Retinal pigment epithelial cell (primary cell): Measurements from ENCODE around the gene CHODL.

Experiments
- DNase-seq: peaks from one replicate; pipeline ENCODE4 v3.0.0-alpha.2; 2010; ENCODE audit warnings: low read depth
- H3K4me3 ChIP-seq: 2 replicates; pipeline ENCODE4 v1.5.1; 2011; ENCODE audit warnings: mild to moderate bottlenecking, low read length, control low read depth, moderate library complexity
- CTCF ChIP-seq: conservative IDR thresholded peaks from 2 replicates; pipeline ENCODE4 v1.5.1; 2011; ENCODE audit warnings: low read depth, low read length, control low read depth, inconsistent platforms

Gene CHODL

GRCh38 chr21:18244671-18245463 lies at the start of gene CHODL:
TSS of gene CHODL (plus strand) at chr21:18244833. CDS start at chr21:18245224, 391 bp downstream.
- no peak for TF ChIP-seq CTCF
- H3K4me3 ChIP-seq: peak within 1 kb of the TSS; percentile 59
- DNase-seq: no peak

- DNase-seq: no peak
- peak; percentile 33 for TF ChIP-seq CTCF
- no peak overlapping the region for H3K4me3 ChIP-seq
Observed at GRCh38 chr21:18204931-18205330, 39.7 kb upstream of the CHODL start.

GRCh38 chr21:18218331-18218730 lies 26.3 kb upstream of the CHODL start:
- H3K4me3 ChIP-seq: no peak overlapping the region
- no peak for DNase-seq
- no peak for TF ChIP-seq CTCF

GRCh38 chr21:18220498-18220897 lies 24.1 kb upstream of the CHODL start:
- DNase-seq: no peak
- TF ChIP-seq CTCF: no peak
- H3K4me3 ChIP-seq: no peak overlapping the region

GRCh38 chr21:18222346-18222745 lies 22.3 kb upstream of the CHODL start:
- TF ChIP-seq CTCF: no peak
- no peak for DNase-seq
- H3K4me3 ChIP-seq: no peak overlapping the region

GRCh38 chr21:18228060-18228739 lies 16.4 kb upstream of the CHODL start:
- TF ChIP-seq CTCF: no peak
- no peak for DNase-seq
- H3K4me3 ChIP-seq: no peak overlapping the region

- TF ChIP-seq CTCF: no peak
- H3K4me3 ChIP-seq: no peak overlapping the region
- DNase-seq: no peak
Observed at GRCh38 chr21:18235545-18235944, 9.1 kb upstream of the CHODL start.
